Loucy (cell line): ENCODE results near the gene PDIK1L.
"Not testable (repeated sequence)": the region's sequence is repeated elsewhere in the genome, so short reads cannot be mapped to it uniquely, and the experiment has no call there.

Experiments
- H2AFZ ChIP-seq: fragments of 200-600 bp; sonication (generic); 2 replicates; pipeline ENCODE4 v1.6.0; 2016; ENCODE audit warnings: antibody characterized with exemption, mild to moderate bottlenecking, low read length, moderate library complexity
- H3F3A ChIP-seq: fragments of 200-600 bp; 2 replicates; pipeline ENCODE4 v1.6.0; 2016; ENCODE audit warnings: antibody characterized with exemption, low read depth, mild to moderate bottlenecking
- H3K27me3 ChIP-seq: fragments of 200-600 bp; sonication (generic); 2 replicates; pipeline ENCODE4 v1.6.1; 2014; ENCODE audit warnings: low read length, mild to moderate bottlenecking; ENCODE audit not compliant: insufficient read depth, poor library complexity, severe bottlenecking
- H3K36me3 ChIP-seq: fragments of 200-600 bp; sonication (generic); 2 replicates; pipeline ENCODE4 v1.6.1; 2016; ENCODE audit warnings: low read length; ENCODE audit not compliant: insufficient read depth
- H3K4me1 ChIP-seq: fragments of 200-600 bp; sonication (generic); 2 replicates; pipeline ENCODE4 v1.5.1; 2014; ENCODE audit warnings: low read length, mild to moderate bottlenecking; ENCODE audit not compliant: insufficient read depth, poor library complexity, severe bottlenecking
- H3K4me2 ChIP-seq: fragments of 200-600 bp; sonication (generic); 2 replicates; pipeline ENCODE4 v1.6.0; 2014; ENCODE audit warnings: antibody characterized with exemption, low read length, low read depth, mild to moderate bottlenecking; ENCODE audit not compliant: poor library complexity, severe bottlenecking
- H3K4me3 ChIP-seq: fragments of 200-600 bp; sonication (generic); 2 replicates; pipeline ENCODE4 v1.5.1; 2014; ENCODE audit warnings: low read length, mild to moderate bottlenecking, mixed read lengths; ENCODE audit not compliant: poor library complexity, severe bottlenecking
- H3K79me2 ChIP-seq: fragments of 200-600 bp; sonication (generic); 2 replicates; pipeline ENCODE4 v1.6.1; 2014; ENCODE audit warnings: low read length; ENCODE audit not compliant: insufficient read depth
- H3K9ac ChIP-seq: fragments of 200-600 bp; sonication (generic); 2 replicates; pipeline ENCODE4 v1.6.0; 2014; ENCODE audit warnings: mild to moderate bottlenecking, low read depth, low read length, moderate library complexity; ENCODE audit not compliant: poor library complexity, severe bottlenecking
- H3K9me2 ChIP-seq: fragments of 200-600 bp; sonication (generic); replicated peaks from 2 replicates; pipeline ENCODE4 v1.6.1; 2016; ENCODE audit warnings: low read depth, low read length, mixed read lengths
- H3K9me3 ChIP-seq: fragments of 200-600 bp; sonication (generic); 2 replicates; pipeline ENCODE4 v1.6.1; 2014; ENCODE audit warnings: mild to moderate bottlenecking, antibody characterized with exemption, low read length, low read depth; ENCODE audit not compliant: insufficient read depth
- H4K20me1 ChIP-seq: fragments of 200-600 bp; sonication (generic); 2 replicates; pipeline ENCODE4 v1.6.0; 2014; ENCODE audit warnings: antibody characterized with exemption, low read length, mild to moderate bottlenecking; ENCODE audit not compliant: insufficient read depth, poor library complexity, severe bottlenecking
- EZH2phosphoT487 ChIP-seq: fragments of 200-600 bp; IDR thresholded peaks from 2 replicates; pipeline ENCODE4 v1.6.1; 2018; ENCODE audit warnings: antibody characterized with exemption, mild to moderate bottlenecking, moderate library complexity, borderline replicate concordance
- TF ChIP-seq, protein P1 (sequence below): fragments of 200-600 bp; sonication (generic); conservative IDR thresholded peaks from 2 replicates; pipeline ENCODE4 v1.5.1; 2014; ENCODE audit warnings: mild to moderate bottlenecking, antibody characterized with exemption, low read length

PDIK1L gene

DNA sequence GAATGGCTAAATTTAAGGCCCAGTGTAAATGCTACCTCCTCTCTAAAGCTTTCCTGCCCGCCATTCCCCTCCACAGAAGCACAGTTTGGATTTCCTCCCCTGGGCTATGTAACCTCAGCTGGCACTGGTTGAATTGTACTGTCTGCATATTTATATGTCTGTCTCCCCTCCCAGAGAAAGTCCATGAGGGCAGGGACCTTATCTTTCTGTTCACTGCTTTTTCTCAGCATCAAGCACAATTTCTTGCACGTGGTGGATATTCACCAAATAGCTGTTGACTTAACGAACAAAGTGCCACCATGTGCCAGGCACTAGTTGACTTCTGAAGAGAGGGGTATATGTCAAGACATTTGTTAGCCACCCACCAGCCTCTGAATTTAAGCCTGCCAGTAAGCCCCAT lies 9.5 kb upstream of the PDIK1L start:
- no peaks in the 10 kb centered on the region for H4K20me1 ChIP-seq
- no peaks in the 10 kb centered on the region for H3K27me3 ChIP-seq
- peaks cover 36% of the 10 kb centered on the region for H3K4me1 ChIP-seq
- no peak overlapping the region for H3K9ac ChIP-seq
- H3K4me2 ChIP-seq: no peak overlapping the region
- TF ChIP-seq, protein P1, sequence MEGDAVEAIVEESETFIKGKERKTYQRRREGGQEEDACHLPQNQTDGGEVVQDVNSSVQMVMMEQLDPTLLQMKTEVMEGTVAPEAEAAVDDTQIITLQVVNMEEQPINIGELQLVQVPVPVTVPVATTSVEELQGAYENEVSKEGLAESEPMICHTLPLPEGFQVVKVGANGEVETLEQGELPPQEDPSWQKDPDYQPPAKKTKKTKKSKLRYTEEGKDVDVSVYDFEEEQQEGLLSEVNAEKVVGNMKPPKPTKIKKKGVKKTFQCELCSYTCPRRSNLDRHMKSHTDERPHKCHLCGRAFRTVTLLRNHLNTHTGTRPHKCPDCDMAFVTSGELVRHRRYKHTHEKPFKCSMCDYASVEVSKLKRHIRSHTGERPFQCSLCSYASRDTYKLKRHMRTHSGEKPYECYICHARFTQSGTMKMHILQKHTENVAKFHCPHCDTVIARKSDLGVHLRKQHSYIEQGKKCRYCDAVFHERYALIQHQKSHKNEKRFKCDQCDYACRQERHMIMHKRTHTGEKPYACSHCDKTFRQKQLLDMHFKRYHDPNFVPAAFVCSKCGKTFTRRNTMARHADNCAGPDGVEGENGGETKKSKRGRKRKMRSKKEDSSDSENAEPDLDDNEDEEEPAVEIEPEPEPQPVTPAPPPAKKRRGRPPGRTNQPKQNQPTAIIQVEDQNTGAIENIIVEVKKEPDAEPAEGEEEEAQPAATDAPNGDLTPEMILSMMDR: no peak
- no peak for TF ChIP-seq EZH2phosphoT487
- no peak overlapping the region for H3K4me3 ChIP-seq
- H3K9me2 ChIP-seq: no peaks in the 10 kb centered on the region
- no peaks in the 10 kb centered on the region for H3F3A ChIP-seq
- no peaks in the 10 kb centered on the region for H3K79me2 ChIP-seq
- no peaks in the 10 kb centered on the region for H3K9me3 ChIP-seq
- H3K36me3 ChIP-seq: no peaks in the 10 kb centered on the region
- H2AFZ ChIP-seq: no peak overlapping the region

DNA sequence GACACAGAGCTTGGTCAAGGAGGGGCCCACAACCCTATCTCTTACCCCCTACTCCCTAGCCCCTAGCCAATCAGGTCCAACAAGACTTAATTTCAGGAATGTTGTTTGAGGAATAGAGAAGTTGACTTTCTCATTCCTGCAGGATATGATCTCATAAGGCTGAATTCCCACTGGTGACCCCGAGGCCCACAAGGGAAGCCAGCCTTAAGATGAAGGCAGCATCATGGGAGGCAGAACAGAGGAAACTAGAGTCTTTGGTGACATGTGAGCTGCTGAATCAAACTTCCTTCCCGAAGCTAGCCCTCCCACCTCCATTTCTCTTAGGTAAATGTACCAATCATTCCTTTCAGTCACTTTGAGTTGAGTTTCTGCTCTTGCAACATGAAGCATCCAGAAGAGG lies 9.1 kb upstream of the PDIK1L start:
- no peaks in the 10 kb centered on the region for H3K79me2 ChIP-seq
- no peak overlapping the region for H3K4me3 ChIP-seq
- no peaks in the 10 kb centered on the region for H3K9me2 ChIP-seq
- no peak overlapping the region for H3K9ac ChIP-seq
- no peak overlapping the region for H2AFZ ChIP-seq
- no peaks in the 10 kb centered on the region for H3K9me3 ChIP-seq
- H4K20me1 ChIP-seq: no peaks in the 10 kb centered on the region
- peaks cover 33% of the 10 kb centered on the region for H3K4me1 ChIP-seq
- H3K36me3 ChIP-seq: no peaks in the 10 kb centered on the region
- H3K4me2 ChIP-seq: no peak overlapping the region
- H3F3A ChIP-seq: no peaks in the 10 kb centered on the region
- no peaks in the 10 kb centered on the region for H3K27me3 ChIP-seq
- TF ChIP-seq, protein P1: no peak
- no peak for TF ChIP-seq EZH2phosphoT487

DNA sequence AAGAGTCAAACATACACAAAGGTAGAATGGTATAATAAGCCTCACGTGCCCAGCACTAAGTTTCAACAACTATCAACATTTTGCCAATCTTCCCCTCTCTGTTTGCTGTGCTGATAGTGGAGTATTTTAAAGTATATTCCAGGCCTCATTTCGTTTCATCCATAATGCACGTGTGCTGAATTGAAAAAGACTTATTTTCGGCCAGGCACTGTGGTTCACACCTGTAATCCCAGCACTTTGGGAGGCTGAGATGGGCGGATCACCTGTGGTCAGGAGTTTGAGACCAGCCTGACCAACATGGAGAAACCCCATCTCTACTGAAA lies 6.4 kb upstream of the PDIK1L start:
- not testable (repeated sequence) for H3F3A ChIP-seq, H3K36me3 ChIP-seq, H3K9ac ChIP-seq

DNA sequence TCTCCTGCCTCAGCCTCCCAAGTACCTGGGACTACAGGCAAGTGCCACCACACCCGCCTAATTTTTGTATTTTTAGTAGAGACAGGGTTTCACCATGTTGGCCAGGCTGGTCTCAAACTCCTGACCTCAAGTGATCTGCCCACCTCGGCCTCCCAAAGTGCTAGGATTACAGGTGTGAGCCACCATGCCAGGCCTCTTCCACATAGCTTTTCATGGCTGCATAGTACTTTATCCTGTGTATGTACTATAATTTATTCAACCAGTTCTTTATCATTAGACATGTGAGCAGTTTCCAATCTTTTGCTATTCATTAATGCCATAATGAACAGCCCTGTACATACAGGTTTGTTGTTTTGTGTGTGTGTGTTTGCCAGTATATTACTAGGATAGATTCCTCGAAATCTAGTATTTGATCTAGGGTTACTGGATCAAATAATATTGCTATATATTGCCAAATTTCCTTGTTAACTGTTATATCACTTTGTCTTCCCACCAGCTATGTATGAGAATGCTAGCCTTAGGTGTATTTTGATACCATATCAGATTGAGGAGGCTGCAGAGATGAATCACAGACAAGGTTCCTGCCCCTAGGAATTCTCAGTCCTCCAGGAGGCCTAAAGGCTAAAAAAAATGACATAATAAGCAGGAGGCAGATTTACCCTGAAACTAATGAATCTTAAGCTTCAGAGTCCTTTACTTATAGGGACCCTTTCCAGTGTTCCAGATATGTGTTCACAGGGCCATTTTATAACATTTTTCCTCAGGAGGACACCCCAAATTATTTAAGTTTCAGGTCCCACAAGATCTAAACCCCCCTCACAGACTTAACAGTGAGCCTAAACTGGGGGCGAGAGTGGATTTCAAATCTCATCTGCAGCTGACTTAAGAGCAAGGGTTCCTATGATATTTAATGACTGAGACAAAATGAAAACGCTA lies 2.1 kb upstream of the PDIK1L start:
- H3K4me2 ChIP-seq: peak overlapping the region; percentile 87
- peaks cover 39% of the 10 kb centered on the region for H3K79me2 ChIP-seq
- peaks cover 9% of the 10 kb centered on the region for H4K20me1 ChIP-seq
- no peak overlapping the region for H2AFZ ChIP-seq
- no peaks in the 10 kb centered on the region for H3K27me3 ChIP-seq
- TF ChIP-seq, protein P1: no peak
- no peak for TF ChIP-seq EZH2phosphoT487
- H3K4me1 ChIP-seq: peaks cover 31% of the 10 kb centered on the region
- H3K9me2 ChIP-seq: no peaks in the 10 kb centered on the region
- H3F3A ChIP-seq: no peaks in the 10 kb centered on the region
- peak overlapping the region; percentile 85 for H3K4me3 ChIP-seq
- H3K9ac ChIP-seq: peak overlapping the region; percentile 89
- H3K9me3 ChIP-seq: no peaks in the 10 kb centered on the region
- peaks cover 6% of the 10 kb centered on the region; the same call in 1 of the 2 replicates for H3K36me3 ChIP-seq

More for the DNA sequence above, 6.4 kb upstream of the PDIK1L start:
- not testable (repeated sequence) for H2AFZ ChIP-seq, H3K27me3 ChIP-seq, H3K4me2 ChIP-seq, H4K20me1 ChIP-seq, H3K9me3 ChIP-seq, H3K79me2 ChIP-seq, H3K9me2 ChIP-seq, H3K4me3 ChIP-seq
- H3K4me1 ChIP-seq: peaks cover 32% of the 10 kb centered on the region
